Testis (tissue), 2 donors: ENCODE data around the gene UBE2R2.

Source experiments
- CTCF ChIP-seq, 3 experiments: fragments of 450-650 bp in 2 of 3; fragments of 200-600 bp in 1 of 3; sonication (generic) in 1 of 3; IDR thresholded peaks; one replicate each; pipeline ENCODE4 v1.5.1; 2016 to 2019; ENCODE audit warnings: antibody characterized with exemption in 3 of 3, mild to moderate bottlenecking in 2 of 3, moderate library complexity in 1 of 3
- POLR2A ChIP-seq: fragments of 450-650 bp; IDR thresholded peaks from one replicate; pipeline ENCODE4 v1.6.1; 2017; ENCODE audit warnings: antibody characterized with exemption, mild to moderate bottlenecking, moderate library complexity

- no peak for TF ChIP-seq CTCF (IDR thresholded peaks at IDR 0.05)
- no peak for TF ChIP-seq POLR2A
Observed at GRCh38 chr9:33881635-33882034, 64.7 kb downstream of the UBE2R2 start.
